22Rv1 (cell line): ENCODE measurements around the gene ASTN1.

Experiments used
- H3K27ac ChIP-seq: fragments of 450-650 bp; 2 replicates; pipeline ENCODE4 v1.5.1; 2017
- CTCF ChIP-seq: fragments of 450-650 bp; IDR thresholded peaks from 2 replicates; pipeline ENCODE4 v1.5.1; 2017; ENCODE audit warnings: mild to moderate bottlenecking
- ZFX ChIP-seq: fragments of 450-650 bp; IDR thresholded peaks from 2 replicates; pipeline ENCODE4 v1.6.1; 2017; ENCODE audit warnings: antibody characterized with exemption, borderline replicate concordance

The ASTN1 gene

GRCh38 chr1:177174921-177175634, 10.6 kb upstream of the ASTN1 start:
- no peak overlapping the region for H3K27ac ChIP-seq
- no peak for TF ChIP-seq CTCF
- no peak for TF ChIP-seq ZFX

- TF ChIP-seq ZFX: no peak
- TF ChIP-seq CTCF: no peak
- H3K27ac ChIP-seq: no peak overlapping the region
These were observed 9.5 kb upstream of the ASTN1 start for GRCh38 chr1:177173976-177174375.

- no peak for TF ChIP-seq ZFX
- no peak overlapping the region for H3K27ac ChIP-seq
These were observed 8.4 kb upstream of the ASTN1 start for GRCh38 chr1:177172866-177173265.

- TF ChIP-seq ZFX (no peak), CTCF (no peak)
These were observed 7.8 kb upstream of the ASTN1 start for GRCh38 chr1:177172272-177172671.

GRCh38 chr1:177171536-177172123, 7.1 kb upstream of the ASTN1 start:
- TF ChIP-seq ZFX (no peak), CTCF (no peak)
- H3K27ac ChIP-seq: no peak overlapping the region

More at GRCh38 chr1:177172272-177172671, 7.8 kb upstream of the ASTN1 start:
- H3K27ac ChIP-seq: no peak overlapping the region

GRCh38 chr1:177170756-177171535, 6.4 kb upstream of the ASTN1 start, which contains the start of gene BRINP2:
Gene BRINP2, plus strand, starts transcription at chr1:177170958. Its CDS starts 58,919 bp downstream, at chr1:177229877.
- no peak within 1 kb of the TSS for H3K27ac ChIP-seq
- TF ChIP-seq ZFX: no peak
- no peak for TF ChIP-seq CTCF

GRCh38 chr1:177165069-177165439, 542 bp upstream of the ASTN1 start:
- TF ChIP-seq ZFX: no peak
- TF ChIP-seq CTCF: no peak
- no peak overlapping the region for H3K27ac ChIP-seq
